IPS-15b (cell line): ENCODE measurements around the gene ZFHX3.

Experiments used
- H3K27me3 ChIP-seq: one replicate; pipeline ENCODE4 v1.6.1; 2013; ENCODE audit warnings: low read length; ENCODE audit not compliant: control insufficient read depth, insufficient read depth
- H3K36me3 ChIP-seq: one replicate; pipeline ENCODE4 v1.6.1; 2013; ENCODE audit warnings: low read length; ENCODE audit not compliant: control insufficient read depth, insufficient read depth
- H3K4me1 ChIP-seq: one replicate; pipeline ENCODE4 v1.6.1; 2013; ENCODE audit warnings: mild to moderate bottlenecking, low read length; ENCODE audit not compliant: control insufficient read depth, insufficient read depth
- H3K4me3 ChIP-seq: one replicate; pipeline ENCODE4 v1.5.1; 2013; ENCODE audit warnings: low read depth, low read length
- H3K9ac ChIP-seq: one replicate; pipeline ENCODE4 v1.6.1; 2013; ENCODE audit warnings: low read depth, mild to moderate bottlenecking, low read length
- H3K9me3 ChIP-seq: one replicate; pipeline ENCODE4 v1.6.1; 2013; ENCODE audit warnings: mild to moderate bottlenecking, low read length; ENCODE audit not compliant: control insufficient read depth, insufficient read depth

The ZFHX3 gene

DNA sequence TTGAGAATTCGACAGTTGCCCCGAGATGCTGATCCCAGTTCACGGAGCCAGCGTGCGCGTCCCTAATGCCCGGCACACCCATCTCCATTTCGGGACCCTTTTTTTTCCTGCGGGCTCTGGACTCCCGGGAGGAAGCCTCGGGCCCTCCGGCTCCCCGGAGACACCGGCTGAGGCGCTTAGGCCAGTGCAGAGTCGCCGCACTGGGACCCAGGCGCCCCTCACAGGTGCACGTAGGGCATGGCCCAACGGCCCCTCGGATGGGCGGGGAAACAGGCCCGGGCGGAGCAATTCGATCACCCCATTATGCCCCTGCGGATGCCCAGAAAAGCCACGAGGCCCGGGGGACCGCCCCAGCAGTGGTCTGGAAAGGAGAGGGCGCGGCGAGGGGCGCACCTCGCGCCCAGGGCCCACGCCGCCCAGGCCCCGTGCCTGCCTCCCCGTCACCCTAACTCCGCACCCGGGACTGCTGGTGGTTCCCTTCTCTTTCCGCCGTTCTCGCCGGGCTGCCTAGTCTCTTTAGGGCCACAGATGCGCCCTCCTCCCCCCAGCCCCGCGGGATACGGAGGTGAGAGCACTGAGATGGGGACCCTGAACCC, 18.5 kb upstream of the ZFHX3 start:
- Histone ChIP-seq H3K4me3 (peak overlapping the region; percentile 46), H3K27me3 (peaks cover 90% of the 10 kb centered on the region), H3K36me3 (no peaks in the 10 kb centered on the region), H3K9me3 (no peaks in the 10 kb centered on the region), H3K4me1 (peaks cover 19% of the 10 kb centered on the region), H3K9ac (no peak overlapping the region)

DNA sequence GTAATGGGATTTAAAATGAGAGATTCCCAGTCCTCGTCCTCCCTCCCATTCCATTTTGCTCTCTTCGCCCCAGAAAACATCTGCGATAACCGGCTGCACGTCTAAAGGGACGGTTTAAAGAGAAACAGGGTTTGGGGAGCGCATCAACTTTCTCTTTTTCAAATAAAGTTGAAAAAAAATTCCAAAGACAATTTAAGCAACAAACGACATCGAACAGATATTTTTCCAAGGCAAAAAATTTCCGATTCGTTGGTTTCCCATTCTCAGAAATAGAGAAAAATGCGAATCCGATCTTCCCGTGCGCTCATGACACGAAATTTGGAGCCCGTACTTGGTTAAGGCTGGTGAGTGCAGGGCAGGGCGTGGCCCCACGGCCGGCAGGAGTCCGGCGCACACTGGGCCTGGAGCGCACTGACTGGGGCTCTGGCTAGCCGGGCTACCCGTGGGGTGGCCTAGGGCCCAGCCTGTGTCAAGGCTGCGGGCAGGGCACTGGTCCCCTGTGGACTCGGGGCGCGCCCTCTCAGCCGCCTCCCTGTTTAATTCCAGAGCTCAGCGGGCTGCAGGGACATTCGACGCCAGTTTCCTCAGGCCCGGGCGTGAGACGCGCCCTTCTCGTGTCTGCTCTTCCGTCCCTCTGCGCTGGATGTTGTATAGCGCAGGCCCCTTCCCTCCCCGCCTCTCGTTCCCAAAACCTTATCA, 17.9 kb upstream of the ZFHX3 start:
- peaks cover 96% of the 10 kb centered on the region for H3K27me3 ChIP-seq

DNA sequence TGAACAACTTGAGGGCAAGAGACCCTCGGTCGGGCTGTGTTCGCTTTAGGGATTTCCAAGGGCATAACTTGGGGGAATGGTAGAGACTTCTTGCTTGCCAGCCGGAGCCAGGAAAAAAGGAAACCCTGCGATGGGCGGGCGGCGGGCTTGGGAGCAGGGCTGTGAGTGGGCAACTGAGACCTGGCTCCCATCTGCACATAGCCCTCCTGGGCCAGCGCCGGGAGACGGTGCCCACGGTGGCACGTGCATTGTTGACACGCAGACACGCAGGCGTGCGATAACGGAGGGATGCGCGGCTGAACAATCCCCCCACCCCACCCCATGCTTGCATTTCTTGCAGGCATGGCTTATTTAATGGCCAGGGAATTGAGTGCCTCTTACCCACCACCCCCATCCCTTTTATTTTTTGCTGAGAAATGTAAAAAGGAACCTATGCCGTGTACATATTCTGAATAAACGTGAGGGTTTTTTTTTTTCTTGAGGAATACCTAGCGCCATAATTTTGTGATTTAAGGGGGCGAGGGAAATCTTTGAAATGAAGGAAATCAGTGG, 17.1 kb upstream of the ZFHX3 start:
- Histone ChIP-seq H3K9ac (no peak overlapping the region), H3K36me3 (no peaks in the 10 kb centered on the region), H3K4me3 (peak overlapping the region; percentile 22), H3K9me3 (no peaks in the 10 kb centered on the region), H3K4me1 (peaks cover 26% of the 10 kb centered on the region), H3K27me3 (peaks cover 100% of the 10 kb centered on the region)

More for the DNA sequence above, 17.9 kb upstream of the ZFHX3 start:
- Histone ChIP-seq H3K4me1 (peaks cover 23% of the 10 kb centered on the region), H3K4me3 (peak overlapping the region; percentile 46), H3K9me3 (no peaks in the 10 kb centered on the region), H3K36me3 (no peaks in the 10 kb centered on the region), H3K9ac (no peak overlapping the region)

DNA sequence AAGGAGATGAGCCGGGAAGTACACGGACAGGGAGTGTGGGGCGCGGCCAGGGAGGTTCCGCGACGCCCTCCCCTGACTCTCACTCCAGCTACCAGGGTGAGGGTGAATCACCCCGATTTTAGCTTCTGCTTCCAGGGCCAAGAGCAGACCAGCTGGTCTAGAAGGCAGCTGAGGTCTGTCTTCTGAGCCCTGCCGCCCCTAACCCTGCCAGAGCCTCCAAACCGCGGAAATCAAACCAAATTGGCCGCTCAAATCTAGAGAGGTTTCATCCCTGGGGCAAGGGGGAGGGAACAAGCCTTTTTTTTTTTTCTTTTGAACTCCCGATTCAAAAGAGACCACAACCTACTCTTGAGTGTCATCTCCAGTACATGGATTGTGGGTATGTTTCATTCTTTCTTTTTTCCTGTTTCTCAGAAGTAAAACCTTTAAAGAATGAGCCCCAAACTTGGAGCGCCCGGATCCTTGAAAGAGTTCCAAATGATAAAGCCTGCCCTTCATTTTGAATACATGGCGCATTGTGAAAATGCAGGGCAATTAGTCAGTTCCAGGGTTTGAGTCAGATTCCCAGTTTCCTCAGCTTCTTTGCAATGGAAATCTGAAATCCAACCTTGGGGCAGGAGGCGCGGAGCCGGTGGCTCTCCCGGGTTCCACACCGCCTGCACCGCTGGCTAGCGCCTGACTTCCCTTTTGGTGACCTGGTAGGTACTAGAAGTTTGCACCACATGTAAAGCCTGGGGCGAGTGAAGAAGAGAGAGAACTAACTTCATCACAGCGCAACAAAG, 16.5 kb upstream of the ZFHX3 start:
- Histone ChIP-seq H3K9ac (no peak overlapping the region), H3K4me1 (peaks cover 26% of the 10 kb centered on the region), H3K9me3 (no peaks in the 10 kb centered on the region), H3K4me3 (peak overlapping the region; percentile 43), H3K36me3 (no peaks in the 10 kb centered on the region), H3K27me3 (peaks cover 100% of the 10 kb centered on the region)

DNA sequence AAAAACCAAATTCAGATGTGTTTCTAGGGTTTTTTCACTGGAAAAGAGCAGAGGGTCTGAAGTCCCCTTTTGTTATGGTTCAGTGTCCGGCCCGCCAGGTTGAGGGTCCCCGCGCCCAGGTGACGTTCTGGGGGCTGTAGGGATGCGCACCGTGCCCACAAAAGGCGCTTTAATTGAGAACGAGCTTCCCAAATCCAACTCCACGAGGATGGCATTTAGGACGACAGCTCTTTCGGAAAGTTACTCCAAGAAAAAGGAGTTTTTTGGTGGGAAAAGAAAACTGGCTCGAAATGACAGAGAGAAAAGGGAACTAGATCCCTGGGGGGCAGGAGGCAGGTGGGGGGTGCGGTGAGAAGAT, 15.9 kb upstream of the ZFHX3 start:
- peaks cover 26% of the 10 kb centered on the region for H3K4me1 ChIP-seq
- peaks cover 96% of the 10 kb centered on the region for H3K27me3 ChIP-seq
- no peak overlapping the region for H3K9ac ChIP-seq
- H3K9me3 ChIP-seq: no peaks in the 10 kb centered on the region
- peak overlapping the region; percentile 43 for H3K4me3 ChIP-seq
- no peaks in the 10 kb centered on the region for H3K36me3 ChIP-seq

DNA sequence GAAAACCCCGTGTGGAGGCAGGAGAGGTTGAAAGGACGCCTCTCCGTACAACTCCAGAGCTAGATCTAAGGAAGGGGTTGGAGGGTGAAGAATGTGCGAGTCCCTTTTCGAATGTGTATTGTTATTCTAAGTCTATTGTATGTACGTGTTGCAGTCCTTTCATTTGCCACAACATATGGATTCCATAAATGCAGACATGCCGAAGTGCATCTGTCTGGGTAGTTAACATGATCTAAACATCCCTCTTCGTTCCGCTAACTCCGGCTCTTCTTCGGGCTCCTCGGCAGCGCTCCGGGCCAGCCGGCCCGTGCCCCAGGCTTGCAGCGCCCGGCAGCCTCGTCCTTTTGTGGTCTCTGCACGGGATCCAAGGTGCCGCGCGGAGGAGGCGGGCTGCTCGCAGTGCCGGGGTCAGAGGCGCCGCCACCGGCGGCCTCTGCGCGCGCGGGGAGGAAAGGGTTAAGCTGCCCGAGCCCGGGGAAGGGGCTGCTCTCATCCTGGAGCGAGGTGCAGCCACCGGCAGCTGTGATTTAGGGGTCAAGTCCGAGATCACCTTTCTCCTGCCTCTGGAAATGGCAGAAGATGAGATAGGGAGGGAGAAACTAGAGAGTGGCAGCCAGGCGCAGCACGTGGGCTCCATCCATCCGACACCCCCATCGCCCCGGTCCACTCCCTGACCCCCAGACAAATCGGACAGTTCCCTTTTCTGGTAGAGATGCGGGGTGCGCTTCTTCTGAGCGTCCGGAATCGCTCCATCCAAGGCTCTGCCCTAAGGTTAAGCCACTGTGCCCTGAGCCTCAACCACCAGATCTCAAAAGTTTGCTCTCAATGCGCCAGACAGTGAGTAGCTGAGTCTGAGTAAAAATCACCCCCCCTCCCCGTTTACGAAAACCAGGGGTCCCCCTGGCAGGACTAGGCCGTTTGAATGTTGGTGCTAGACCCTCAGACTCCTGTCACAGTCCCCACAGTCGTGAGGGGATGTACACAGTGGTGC, 15.1 kb upstream of the ZFHX3 start:
- no peaks in the 10 kb centered on the region for H3K36me3 ChIP-seq
- no peak overlapping the region for H3K9ac ChIP-seq
- H3K4me1 ChIP-seq: peaks cover 26% of the 10 kb centered on the region
- H3K4me3 ChIP-seq: peak overlapping the region; percentile 31
- H3K9me3 ChIP-seq: no peaks in the 10 kb centered on the region
- H3K27me3 ChIP-seq: peaks cover 88% of the 10 kb centered on the region

DNA sequence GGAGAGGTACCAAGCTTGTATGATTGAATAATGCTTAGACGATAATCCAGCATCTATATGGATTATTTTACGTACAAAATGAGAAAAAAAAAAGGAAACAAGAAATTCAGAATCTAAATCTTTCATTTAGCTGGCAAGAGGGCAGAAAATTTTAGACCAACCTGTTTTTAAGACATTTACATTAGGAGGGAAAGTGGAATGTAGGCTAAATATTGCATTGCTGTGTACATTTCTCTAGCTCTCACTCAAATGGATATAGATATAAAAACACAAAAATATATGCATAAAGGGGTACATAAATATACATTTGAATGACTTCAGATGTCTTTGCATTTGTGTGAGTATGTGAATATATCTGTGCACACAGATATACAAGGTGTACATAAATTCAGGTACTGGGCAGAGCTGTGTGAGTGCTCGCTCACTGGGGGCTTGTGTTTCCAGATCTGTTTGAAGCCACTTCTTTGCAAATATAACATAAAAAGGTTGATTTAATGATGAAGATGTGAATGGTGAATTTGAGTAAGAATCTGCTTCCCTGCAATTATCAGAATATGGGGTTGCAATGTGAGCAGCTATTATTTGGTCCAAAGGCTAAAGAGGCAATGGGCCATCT, 14.2 kb upstream of the ZFHX3 start:
- Histone ChIP-seq H3K4me3 (peak overlapping the region; percentile 31), H3K27me3 (peaks cover 82% of the 10 kb centered on the region), H3K9ac (no peak overlapping the region), H3K36me3 (no peaks in the 10 kb centered on the region), H3K9me3 (no peaks in the 10 kb centered on the region), H3K4me1 (peaks cover 28% of the 10 kb centered on the region)

DNA sequence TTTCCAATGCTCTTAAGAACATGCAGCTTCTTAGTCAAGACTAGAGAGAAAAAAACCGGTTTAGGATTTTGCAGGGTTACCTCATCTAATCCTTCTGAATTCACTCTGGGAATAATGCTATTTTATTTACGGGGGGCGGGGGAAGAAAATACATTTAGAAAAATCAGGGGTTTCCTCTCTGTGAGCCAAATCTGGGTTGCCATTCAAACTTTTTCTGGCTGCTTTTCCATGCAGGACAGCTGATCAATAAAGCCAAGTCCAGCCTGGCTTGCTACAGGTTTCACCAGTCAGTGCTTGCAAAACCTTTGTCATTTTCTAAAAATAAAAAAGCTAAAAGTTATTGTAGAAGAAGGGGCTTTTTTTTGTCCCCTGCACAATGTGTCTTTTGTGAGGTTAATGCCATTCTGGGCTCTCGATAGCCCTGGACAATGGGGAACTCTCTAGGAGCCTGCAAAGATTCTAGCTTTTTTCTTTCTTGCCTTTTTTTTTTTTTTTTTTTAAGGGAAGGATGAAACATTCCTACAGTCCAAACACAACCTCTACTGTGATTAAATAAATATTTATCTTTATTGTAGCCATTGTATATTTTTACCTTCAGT, 13.1 kb upstream of the ZFHX3 start:
- Histone ChIP-seq H3K9ac (no peak overlapping the region), H3K9me3 (no peaks in the 10 kb centered on the region), H3K4me1 (peaks cover 38% of the 10 kb centered on the region), H3K36me3 (no peaks in the 10 kb centered on the region), H3K4me3 (no peak overlapping the region), H3K27me3 (peaks cover 82% of the 10 kb centered on the region)

DNA sequence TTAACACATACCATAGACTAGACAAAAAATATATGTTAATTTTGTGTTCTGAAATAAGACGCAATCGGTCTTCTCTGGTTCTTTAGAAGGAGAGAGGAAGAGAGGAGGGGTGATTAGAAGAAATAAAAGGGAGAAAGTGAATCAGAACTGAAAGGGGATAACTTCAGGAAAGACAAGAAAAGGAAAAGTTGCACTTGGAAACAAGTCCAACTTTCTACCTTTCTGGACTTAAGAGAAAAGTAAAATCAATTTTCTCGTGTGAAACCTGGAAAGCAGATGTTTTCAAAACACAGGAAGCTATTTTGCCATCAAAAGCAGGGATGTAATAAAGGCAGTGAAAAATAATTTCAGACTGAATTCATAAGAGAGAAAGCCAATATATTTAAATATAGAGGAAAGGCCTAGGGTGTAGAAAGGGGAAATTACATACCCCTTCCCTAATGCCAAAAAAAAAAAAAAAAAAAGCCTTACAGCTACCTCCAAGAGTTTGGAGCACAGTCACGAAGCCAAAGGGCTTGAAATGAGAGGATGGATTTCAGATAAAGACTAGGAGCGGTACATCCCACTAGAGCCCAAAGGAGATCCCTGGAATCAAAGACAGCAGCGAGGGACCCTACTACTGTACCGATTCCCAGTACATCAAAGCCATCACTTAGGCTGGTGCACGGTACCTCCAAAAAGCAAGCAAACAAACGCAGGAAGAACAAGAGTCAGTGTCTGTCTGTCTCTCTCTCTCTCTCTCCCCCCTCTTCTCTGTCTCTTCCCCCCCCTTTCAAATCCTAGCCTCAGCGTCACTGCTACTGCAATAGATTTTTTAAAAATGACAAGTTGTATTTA, 12.1 kb upstream of the ZFHX3 start:
- Histone ChIP-seq H3K27me3 (peaks cover 82% of the 10 kb centered on the region), H3K9me3 (no peaks in the 10 kb centered on the region), H3K4me3 (no peak overlapping the region), H3K4me1 (peaks cover 36% of the 10 kb centered on the region), H3K9ac (no peak overlapping the region), H3K36me3 (no peaks in the 10 kb centered on the region)
